ENCODE measurements around the gene LUC7L2. TPM values are rescaled to one million over a fixed set of nuclear protein-coding genes. Genes with fewer than 3 reads are reported as not detected.
A peak's percentile ranks its signal among the peaks of the same experiment; 100 is the strongest.
"Not testable (repeated sequence)": the region's sequence is repeated elsewhere in the genome, so short reads cannot be mapped to it uniquely, and the experiment has no call there.

Gene LUC7L2
- total RNA-seq, 1 donor from 2014 or later = 74.3 TPM

DNA sequence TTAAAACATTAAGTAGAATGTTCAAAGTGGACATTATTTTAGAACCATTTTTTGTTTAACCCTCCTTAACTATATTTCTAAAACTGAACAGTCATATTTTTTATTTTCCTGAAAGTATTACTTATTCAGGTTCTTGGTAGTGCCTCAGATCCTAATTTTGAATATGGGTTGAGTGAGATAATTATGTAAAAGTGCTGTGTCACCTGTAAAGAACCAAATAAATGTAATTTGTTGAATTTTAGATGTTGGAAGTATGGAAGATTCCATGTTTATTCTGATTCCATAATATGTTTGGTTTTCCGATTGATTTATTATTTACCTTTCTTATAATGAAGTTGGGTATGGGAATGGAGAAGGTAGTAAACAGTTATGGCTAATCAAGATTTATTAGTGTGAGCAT lies 61.4 kb downstream of the LUC7L2 start:
- TF ChIP-seq, protein P1, sequence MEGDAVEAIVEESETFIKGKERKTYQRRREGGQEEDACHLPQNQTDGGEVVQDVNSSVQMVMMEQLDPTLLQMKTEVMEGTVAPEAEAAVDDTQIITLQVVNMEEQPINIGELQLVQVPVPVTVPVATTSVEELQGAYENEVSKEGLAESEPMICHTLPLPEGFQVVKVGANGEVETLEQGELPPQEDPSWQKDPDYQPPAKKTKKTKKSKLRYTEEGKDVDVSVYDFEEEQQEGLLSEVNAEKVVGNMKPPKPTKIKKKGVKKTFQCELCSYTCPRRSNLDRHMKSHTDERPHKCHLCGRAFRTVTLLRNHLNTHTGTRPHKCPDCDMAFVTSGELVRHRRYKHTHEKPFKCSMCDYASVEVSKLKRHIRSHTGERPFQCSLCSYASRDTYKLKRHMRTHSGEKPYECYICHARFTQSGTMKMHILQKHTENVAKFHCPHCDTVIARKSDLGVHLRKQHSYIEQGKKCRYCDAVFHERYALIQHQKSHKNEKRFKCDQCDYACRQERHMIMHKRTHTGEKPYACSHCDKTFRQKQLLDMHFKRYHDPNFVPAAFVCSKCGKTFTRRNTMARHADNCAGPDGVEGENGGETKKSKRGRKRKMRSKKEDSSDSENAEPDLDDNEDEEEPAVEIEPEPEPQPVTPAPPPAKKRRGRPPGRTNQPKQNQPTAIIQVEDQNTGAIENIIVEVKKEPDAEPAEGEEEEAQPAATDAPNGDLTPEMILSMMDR (IDR thresholded peaks at IDR 0.05) = no peak
- H3K9me3 Mint-ChIP-seq (ENCODE audit: low read depth) = no peaks in the 10 kb centered on the region
- no peak overlapping the region for H3K4me3 Mint-ChIP-seq (ENCODE audit: unreplicated experiment)
- DNase-seq (ENCODE audit: low spot score) = no peak
- H3K4me1 Mint-ChIP-seq (ENCODE audit: low read depth) = no peaks in the 10 kb centered on the region
- no peaks in the 10 kb centered on the region for H3K27me3 Mint-ChIP-seq (ENCODE audit: low read depth)
- H3K27ac Mint-ChIP-seq (ENCODE audit: unreplicated experiment) = peak overlapping the region; percentile 8
- peaks cover 32% of the 10 kb centered on the region for H3K36me3 Mint-ChIP-seq (ENCODE audit: low read depth)

DNA sequence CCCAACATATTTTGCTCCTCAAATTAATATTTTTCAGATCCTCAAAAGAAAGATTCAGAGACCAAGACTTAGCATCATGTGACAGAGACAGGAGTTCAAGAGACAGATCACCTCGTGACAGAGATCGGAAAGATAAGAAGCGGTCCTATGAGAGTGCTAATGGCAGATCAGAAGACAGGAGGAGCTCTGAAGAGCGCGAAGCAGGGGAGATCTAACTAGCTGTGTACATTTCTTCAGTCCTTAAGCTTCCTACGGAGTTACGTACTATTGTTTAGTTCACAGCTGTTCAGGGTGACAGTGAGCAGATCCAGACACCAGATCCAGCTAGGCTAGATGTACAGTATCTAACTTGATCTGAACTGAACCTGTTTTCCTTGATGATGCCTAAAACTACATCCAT lies 62.4 kb downstream of the LUC7L2 start:
- TF ChIP-seq, protein P1 (IDR thresholded peaks at IDR 0.05) = no peak
- H3K27me3 Mint-ChIP-seq (ENCODE audit: low read depth) = no peaks in the 10 kb centered on the region
- DNase-seq (ENCODE audit: low spot score) = no peak
- H3K4me3 Mint-ChIP-seq (ENCODE audit: unreplicated experiment) = no peak overlapping the region
- no peaks in the 10 kb centered on the region for H3K4me1 Mint-ChIP-seq (ENCODE audit: low read depth)
- peak overlapping the region; percentile 1 for H3K27ac Mint-ChIP-seq (ENCODE audit: unreplicated experiment)
- H3K9me3 Mint-ChIP-seq (ENCODE audit: low read depth) = no peaks in the 10 kb centered on the region
- H3K36me3 Mint-ChIP-seq (ENCODE audit: low read depth) = peaks cover 29% of the 10 kb centered on the region

- Mint-ChIP-seq H3K27me3 (ENCODE audit: low read depth) (no peaks in the 10 kb centered on the region), H3K36me3 (ENCODE audit: low read depth) (peaks cover 24% of the 10 kb centered on the region), H3K27ac (ENCODE audit: unreplicated experiment) (no peak overlapping the region), H3K4me3 (ENCODE audit: unreplicated experiment) (no peak overlapping the region), H3K9me3 (ENCODE audit: low read depth) (no peaks in the 10 kb centered on the region), H3K4me1 (ENCODE audit: low read depth) (no peaks in the 10 kb centered on the region)
- TF ChIP-seq, protein P1 (IDR thresholded peaks at IDR 0.05) = no peak
- DNase-seq (ENCODE audit: low spot score) = no peak
Observed at GRCh38 chr7:139423091-139423490, 63.4 kb downstream of the LUC7L2 start.

GRCh38 chr7:139424004-139424403 lies 64.3 kb downstream of the LUC7L2 start:
- no peak for DNase-seq (ENCODE audit: low spot score)
- H3K36me3 Mint-ChIP-seq (ENCODE audit: low read depth) = peaks cover 24% of the 10 kb centered on the region
- TF ChIP-seq, protein P1 (IDR thresholded peaks at IDR 0.05) = no peak
- H3K4me1 Mint-ChIP-seq (ENCODE audit: low read depth) = no peaks in the 10 kb centered on the region
- H3K27me3 Mint-ChIP-seq (ENCODE audit: low read depth) = no peaks in the 10 kb centered on the region
- peak overlapping the region; percentile 12 for H3K27ac Mint-ChIP-seq (ENCODE audit: unreplicated experiment)
- H3K4me3 Mint-ChIP-seq (ENCODE audit: unreplicated experiment) = no peak overlapping the region
- H3K9me3 Mint-ChIP-seq (ENCODE audit: low read depth) = no peaks in the 10 kb centered on the region

DNA sequence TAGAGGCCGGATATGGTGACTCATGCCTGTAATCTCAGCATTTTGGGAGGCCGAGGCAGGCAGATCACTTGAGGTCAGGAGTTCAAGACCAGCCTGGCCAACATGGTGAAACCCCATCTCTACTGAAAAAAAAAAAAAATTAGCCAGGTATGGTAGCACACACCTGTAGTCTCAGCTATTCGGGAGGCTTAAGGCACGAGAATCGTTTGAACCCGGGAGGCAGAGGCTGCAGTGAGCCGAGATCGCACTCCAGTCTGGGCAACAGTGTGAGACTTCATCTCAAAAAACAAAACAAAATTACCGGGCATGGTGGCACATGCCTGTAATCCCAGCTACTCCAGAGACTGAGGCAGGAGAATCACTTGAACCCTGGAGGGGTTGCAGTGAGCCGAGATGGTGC lies 66.0 kb downstream of the LUC7L2 start:
- H3K4me3 Mint-ChIP-seq (ENCODE audit: unreplicated experiment); H3K27me3 Mint-ChIP-seq (ENCODE audit: low read depth); H3K27ac Mint-ChIP-seq (ENCODE audit: unreplicated experiment); H3K4me1 Mint-ChIP-seq (ENCODE audit: low read depth); H3K9me3 Mint-ChIP-seq (ENCODE audit: low read depth); DNase-seq (ENCODE audit: low spot score): not testable (repeated sequence)
- peaks cover 19% of the 10 kb centered on the region for H3K36me3 Mint-ChIP-seq (ENCODE audit: low read depth)

GRCh38 chr7:139426258-139427028 lies 66.7 kb downstream of the LUC7L2 start:
- no peak for DNase-seq (ENCODE audit: low spot score)
- Mint-ChIP-seq H3K27me3 (ENCODE audit: low read depth) (no peaks in the 10 kb centered on the region), H3K36me3 (ENCODE audit: low read depth) (peaks cover 16% of the 10 kb centered on the region), H3K27ac (ENCODE audit: unreplicated experiment) (no peak overlapping the region), H3K4me3 (ENCODE audit: unreplicated experiment) (no peak overlapping the region), H3K9me3 (ENCODE audit: low read depth) (no peaks in the 10 kb centered on the region), H3K4me1 (ENCODE audit: low read depth) (peaks cover 13% of the 10 kb centered on the region)
- TF ChIP-seq, protein P1 (IDR thresholded peaks at IDR 0.05) = no peak

All from chondrocyte (in vitro differentiated cells).